PC-9 (cell line): Measurements from ENCODE around the gene RANBP10.

ENCODE experiments used
- CTCF ChIP-seq: fragments of 200-600 bp; sonication (generic); conservative IDR thresholded peaks from 2 replicates; pipeline ENCODE4 v1.6.1; 2017; ENCODE audit warnings: mixed run types, antibody characterized with exemption, mild to moderate bottlenecking, moderate library complexity
- EZH2 ChIP-seq: fragments of 200-600 bp; sonication (generic); IDR thresholded peaks from 2 replicates; pipeline ENCODE4 v1.8.0; 2017; ENCODE audit warnings: antibody characterized with exemption, low read depth

DNA sequence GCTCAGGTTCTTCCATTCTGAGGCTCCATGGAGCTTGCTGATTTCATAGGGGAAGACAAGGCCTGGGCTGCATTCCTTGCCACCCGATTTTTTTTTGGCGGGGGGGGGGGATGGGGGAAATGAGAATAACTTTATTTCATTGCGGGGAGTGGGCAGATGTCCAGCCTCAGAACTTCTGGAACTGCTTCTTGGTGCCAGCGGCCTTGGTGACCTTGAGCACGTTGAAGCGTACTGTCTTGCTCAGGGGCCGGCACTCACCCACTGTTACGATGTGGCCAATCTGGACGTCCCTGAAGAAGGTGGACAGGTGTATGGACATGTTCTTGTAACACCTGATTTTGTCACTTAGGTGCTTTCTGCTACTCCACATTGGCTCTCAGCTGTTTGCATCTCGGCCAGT is 49.4 kb upstream of the RANBP10 start:
- TF ChIP-seq CTCF = no peak
- no peak for TF ChIP-seq EZH2
